ENCODE results near the gene SDK1.
"Not testable (repeated sequence)": the region's sequence is repeated elsewhere in the genome, so short reads cannot be mapped to it uniquely, and the experiment has no call there.

Gene SDK1

GRCh38 chr7:3753868-3754267 lies 452.8 kb downstream of the SDK1 start:
- no peaks in the 10 kb centered on the region for H3K36me3 ChIP-seq (ENCODE audit: control insufficient read depth in 2 of 2, insufficient read depth in 1 of 2, low read length in 2 of 2)
- ChIA-PET CTCF (no interaction called here), POLR2A (no interaction called here)
- no peaks in the 10 kb centered on the region for H3K9me3 ChIP-seq (ENCODE audit: control insufficient read depth, insufficient read depth, low read depth, low read length)
- H3K4me1 ChIP-seq (ENCODE audit: control insufficient read depth, insufficient read depth, low read length), result no peaks in the 10 kb centered on the region; the same call in 1 of the 2 replicates
- H3K27ac ChIP-seq (ENCODE audit: extremely low read depth, low read depth, low read length), result no peak overlapping the region
- TF ChIP-seq ZNF549 (tag by site-specific recombination; IDR thresholded peaks at IDR 0.05), result peak; percentile 84
- no peak for TF ChIP-seq KLF9 (tag by site-specific recombination; IDR thresholded peaks at IDR 0.05; ENCODE audit: low read depth)
- no peak overlapping the region for H3K4me3 ChIP-seq (ENCODE audit: low read depth, low read length)

GRCh38 chr7:3754493-3755341 lies 453.7 kb downstream of the SDK1 start:
- H3K27ac ChIP-seq (ENCODE audit: extremely low read depth, low read depth, low read length), result no peak overlapping the region
- CTCF ChIA-PET, result no interaction called here
- H3K36me3 ChIP-seq (ENCODE audit: control insufficient read depth in 2 of 2, insufficient read depth in 1 of 2, low read length in 2 of 2), result no peaks in the 10 kb centered on the region
- H3K4me1 ChIP-seq (ENCODE audit: control insufficient read depth, insufficient read depth, low read length), result no peaks in the 10 kb centered on the region; the same call in 1 of the 2 replicates
- no peak overlapping the region for H3K4me3 ChIP-seq (ENCODE audit: low read depth, low read length)
- TF ChIP-seq ZNF768 (tag by site-specific recombination; IDR thresholded peaks at IDR 0.05), result no peak
- TF ChIP-seq ZNF48 (tag by site-specific recombination; IDR thresholded peaks at IDR 0.05), result no peak
- no peak for TF ChIP-seq ZNF785 (tag by site-specific recombination; IDR thresholded peaks at IDR 0.05)
- TF ChIP-seq ZNF488 (tag by site-specific recombination; IDR thresholded peaks at IDR 0.05), result no peak
- TF ChIP-seq ZBTB21 (tag by site-specific recombination; IDR thresholded peaks at IDR 0.05), result no peak
- TF ChIP-seq BCL11B (tag by site-specific recombination; IDR thresholded peaks at IDR 0.05; ENCODE audit: low read depth), result no peak
- no peak for TF ChIP-seq ZNF654 (tag by site-specific recombination; IDR thresholded peaks at IDR 0.05; ENCODE audit: low read depth)
- TF ChIP-seq HIC1 (tag by site-specific recombination; IDR thresholded peaks at IDR 0.05), result no peak
- TF ChIP-seq GLIS1 (tag by site-specific recombination; IDR thresholded peaks at IDR 0.05), result no peak
- no peak for TF ChIP-seq ZFP41 (tag by site-specific recombination; IDR thresholded peaks at IDR 0.05; ENCODE audit: borderline replicate concordance)
- no peak for TF ChIP-seq KLF9 (tag by site-specific recombination; IDR thresholded peaks at IDR 0.05; ENCODE audit: low read depth)
- POLR2A ChIA-PET, result no interaction called here
- no peaks in the 10 kb centered on the region for H3K9me3 ChIP-seq (ENCODE audit: control insufficient read depth, insufficient read depth, low read depth, low read length)

GRCh38 chr7:3755778-3756453 lies 454.9 kb downstream of the SDK1 start:
- H3K27ac ChIP-seq (ENCODE audit: extremely low read depth, low read depth, low read length); POLR2A ChIA-PET; H3K4me3 ChIP-seq (ENCODE audit: low read depth, low read length); H3K9me3 ChIP-seq (ENCODE audit: control insufficient read depth, insufficient read depth, low read depth, low read length); H3K4me1 ChIP-seq (ENCODE audit: control insufficient read depth, insufficient read depth, low read length); CTCF ChIA-PET; H3K36me3 ChIP-seq (ENCODE audit: control insufficient read depth in 2 of 2, insufficient read depth in 1 of 2, low read length in 2 of 2): not testable (repeated sequence)

GRCh38 chr7:3757059-3757458 lies 456.0 kb downstream of the SDK1 start:
- Histone ChIP-seq H3K36me3 (ENCODE audit: control insufficient read depth in 2 of 2, insufficient read depth in 1 of 2, low read length in 2 of 2) (no peaks in the 10 kb centered on the region), H3K4me3 (ENCODE audit: low read depth, low read length) (no peak overlapping the region), H3K4me1 (ENCODE audit: control insufficient read depth, insufficient read depth, low read length) (peaks cover 4% of the 10 kb centered on the region), H3K27ac (ENCODE audit: extremely low read depth, low read depth, low read length) (no peak overlapping the region), H3K9me3 (ENCODE audit: control insufficient read depth, insufficient read depth, low read depth, low read length) (no peaks in the 10 kb centered on the region)
- ChIA-PET POLR2A (no interaction called here), CTCF (interaction anchor here (0.6 kb wide), 1 partner anchor 384 kb away, joined by 3 read pairs; no protein-coding TSS in a partner anchor)
- TF ChIP-seq ZNF449 (tag by site-specific recombination; IDR thresholded peaks at IDR 0.05) (no peak), ZNF18 (tag by site-specific recombination; IDR thresholded peaks at IDR 0.05) (no peak), ZNF404 (tag by site-specific recombination; IDR thresholded peaks at IDR 0.05) (no peak), ZBTB48 (tag by site-specific recombination; IDR thresholded peaks at IDR 0.05) (no peak), ZNF138 (tag by site-specific recombination; IDR thresholded peaks at IDR 0.05; ENCODE audit: borderline replicate concordance) (no peak), ZNF645 (tag by site-specific recombination; IDR thresholded peaks at IDR 0.05) (no peak), SCRT2 (tag by site-specific recombination; IDR thresholded peaks at IDR 0.05) (no peak)

All from HEK293 (cell line).